Endothelial cell (in vitro differentiated cells): Measurements from ENCODE around the gene VAMP3. TPM values are rescaled to one million over a fixed set of nuclear protein-coding genes. Genes with fewer than 3 reads are reported as not detected.

ENCODE experiments used
- DNase-seq: peaks from one replicate; pipeline ENCODE4 v3.0.0; 2021; ENCODE audit warnings: low spot score
- H3K27ac Mint-ChIP-seq: one replicate; pipeline ENCODE4 v1.8.0; 2021; ENCODE audit warnings: mixed read lengths, inconsistent platforms; ENCODE audit not compliant: unreplicated experiment
- H3K27me3 Mint-ChIP-seq: one replicate; pipeline ENCODE4 v1.8.0; 2021; ENCODE audit warnings: mild to moderate bottlenecking, moderate library complexity, mixed read lengths, inconsistent platforms; ENCODE audit not compliant: unreplicated experiment
- H3K36me3 Mint-ChIP-seq: one replicate; pipeline ENCODE4 v1.8.0; 2021; ENCODE audit warnings: mild to moderate bottlenecking, low read depth, mixed read lengths, inconsistent platforms; ENCODE audit not compliant: unreplicated experiment
- H3K4me1 Mint-ChIP-seq: one replicate; pipeline ENCODE4 v1.8.0; 2021; ENCODE audit warnings: mild to moderate bottlenecking, mixed read lengths, inconsistent platforms; ENCODE audit not compliant: unreplicated experiment
- H3K4me3 Mint-ChIP-seq: one replicate; pipeline ENCODE4 v1.8.0; 2021; ENCODE audit warnings: mild to moderate bottlenecking, mixed read lengths, inconsistent platforms; ENCODE audit not compliant: unreplicated experiment
- H3K9me3 Mint-ChIP-seq: one replicate; pipeline ENCODE4 v1.8.0; 2021; ENCODE audit warnings: mixed read lengths, inconsistent platforms; ENCODE audit not compliant: unreplicated experiment
- total RNA-seq: library from RNA; stranded (reverse); fragmentation: NEBNext Ultra II Directional; extraction: Animal tissue kit (Norgen Biotek cat#: 25700); gene quantifications from one replicate; pipeline ENCODE4 v1.2.1, GENCODE V29; 2021; ENCODE audit not compliant: unreplicated experiment
- TF ChIP-seq, protein P1 (sequence below): fragments of 200-600 bp; sonication (generic); IDR thresholded peaks from one replicate; pipeline ENCODE4 v1.5.0; 2021; ENCODE audit warnings: antibody characterized with exemption; ENCODE audit not compliant: unreplicated experiment

VAMP3 gene
- total RNA-seq, 1 donor from 2014 or later, result 91.0 TPM

DNA sequence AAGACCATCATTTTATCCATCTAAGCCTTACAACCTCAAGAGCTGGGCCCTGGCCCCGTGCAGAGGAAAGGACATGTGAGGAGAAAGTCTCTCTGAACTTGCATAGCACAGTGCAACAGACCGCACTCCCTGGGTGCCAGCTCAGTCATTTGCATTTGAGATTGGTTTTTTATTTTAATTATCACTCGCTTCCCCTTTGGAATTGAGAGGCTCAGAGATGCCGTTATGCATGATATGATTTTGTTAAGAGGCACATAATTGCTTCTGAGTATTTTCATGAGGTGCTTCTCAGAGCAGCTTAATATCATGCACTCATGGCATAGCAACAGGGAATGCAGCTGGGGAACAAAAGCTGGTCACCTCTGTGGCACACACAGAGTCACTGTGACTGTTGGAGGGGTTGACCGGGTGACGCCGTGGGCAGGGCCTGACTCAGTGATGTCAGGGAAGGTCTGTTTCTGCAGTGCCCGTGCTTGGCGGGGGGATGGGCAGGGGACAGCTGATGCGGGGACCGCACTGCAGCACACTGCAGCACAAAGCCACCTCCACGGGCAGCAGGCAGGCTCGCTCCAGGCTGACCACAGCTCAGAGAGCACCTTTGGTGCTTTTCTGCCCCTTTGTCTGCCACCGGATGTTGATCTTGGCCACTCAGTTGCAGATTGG, 43.2 kb upstream of the VAMP3 start:
- H3K36me3 Mint-ChIP-seq, result no peaks in the 10 kb centered on the region
- H3K4me3 Mint-ChIP-seq, result no peak overlapping the region
- no peak for DNase-seq
- TF ChIP-seq, protein P1, sequence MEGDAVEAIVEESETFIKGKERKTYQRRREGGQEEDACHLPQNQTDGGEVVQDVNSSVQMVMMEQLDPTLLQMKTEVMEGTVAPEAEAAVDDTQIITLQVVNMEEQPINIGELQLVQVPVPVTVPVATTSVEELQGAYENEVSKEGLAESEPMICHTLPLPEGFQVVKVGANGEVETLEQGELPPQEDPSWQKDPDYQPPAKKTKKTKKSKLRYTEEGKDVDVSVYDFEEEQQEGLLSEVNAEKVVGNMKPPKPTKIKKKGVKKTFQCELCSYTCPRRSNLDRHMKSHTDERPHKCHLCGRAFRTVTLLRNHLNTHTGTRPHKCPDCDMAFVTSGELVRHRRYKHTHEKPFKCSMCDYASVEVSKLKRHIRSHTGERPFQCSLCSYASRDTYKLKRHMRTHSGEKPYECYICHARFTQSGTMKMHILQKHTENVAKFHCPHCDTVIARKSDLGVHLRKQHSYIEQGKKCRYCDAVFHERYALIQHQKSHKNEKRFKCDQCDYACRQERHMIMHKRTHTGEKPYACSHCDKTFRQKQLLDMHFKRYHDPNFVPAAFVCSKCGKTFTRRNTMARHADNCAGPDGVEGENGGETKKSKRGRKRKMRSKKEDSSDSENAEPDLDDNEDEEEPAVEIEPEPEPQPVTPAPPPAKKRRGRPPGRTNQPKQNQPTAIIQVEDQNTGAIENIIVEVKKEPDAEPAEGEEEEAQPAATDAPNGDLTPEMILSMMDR, result no peak
- H3K9me3 Mint-ChIP-seq, result no peaks in the 10 kb centered on the region
- H3K27me3 Mint-ChIP-seq, result no peaks in the 10 kb centered on the region
- peaks cover 2% of the 10 kb centered on the region for H3K4me1 Mint-ChIP-seq
- H3K27ac Mint-ChIP-seq, result no peak overlapping the region

DNA sequence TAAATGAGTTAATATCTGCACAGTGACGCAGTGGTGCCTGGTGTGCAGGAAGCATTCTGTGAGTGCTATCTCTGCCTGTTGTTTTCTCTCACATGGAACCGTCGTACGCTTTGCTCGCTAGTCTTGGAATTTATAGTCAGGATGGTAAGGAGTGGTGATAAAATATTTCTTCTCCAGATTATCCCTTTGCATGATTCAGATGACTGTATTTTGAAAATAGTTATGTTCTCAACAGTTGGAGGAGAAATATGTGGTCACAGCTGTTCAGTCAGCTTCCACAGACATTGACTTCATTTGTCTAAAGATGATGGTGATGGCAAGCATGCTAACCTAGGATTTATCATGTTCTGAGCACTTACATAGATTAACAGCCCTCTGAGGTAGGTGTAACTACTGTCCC, 41.3 kb upstream of the VAMP3 start:
- no peaks in the 10 kb centered on the region for H3K36me3 Mint-ChIP-seq
- H3K27ac Mint-ChIP-seq, result no peak overlapping the region
- H3K4me3 Mint-ChIP-seq, result no peak overlapping the region
- no peak for DNase-seq
- H3K4me1 Mint-ChIP-seq, result no peaks in the 10 kb centered on the region
- H3K9me3 Mint-ChIP-seq, result no peaks in the 10 kb centered on the region
- TF ChIP-seq, protein P1, result no peak
- no peaks in the 10 kb centered on the region for H3K27me3 Mint-ChIP-seq

DNA sequence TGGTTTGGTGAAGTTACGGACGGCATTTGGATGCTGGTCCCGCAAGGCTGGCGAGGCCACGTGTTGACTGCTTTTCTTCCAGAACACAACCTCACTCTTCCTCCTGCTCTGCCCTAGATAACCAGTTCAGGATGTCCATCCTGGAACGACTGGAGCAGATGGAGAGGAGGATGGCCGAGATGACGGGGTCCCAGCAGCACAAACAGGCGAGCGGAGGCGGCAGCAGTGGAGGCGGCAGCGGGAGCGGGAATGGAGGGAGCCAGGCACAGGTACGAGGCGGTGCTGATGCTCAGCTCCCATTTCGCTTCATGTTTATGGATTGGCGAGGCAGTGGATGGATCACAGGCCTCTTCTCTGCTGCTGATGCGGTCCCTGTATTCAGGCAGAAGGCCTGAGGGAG, 38.8 kb upstream of the VAMP3 start:
- no peaks in the 10 kb centered on the region for H3K36me3 Mint-ChIP-seq
- no peaks in the 10 kb centered on the region for H3K9me3 Mint-ChIP-seq
- TF ChIP-seq, protein P1, result no peak
- H3K4me3 Mint-ChIP-seq, result no peak overlapping the region
- no peaks in the 10 kb centered on the region for H3K27me3 Mint-ChIP-seq
- no peak overlapping the region for H3K27ac Mint-ChIP-seq
- DNase-seq, result no peak
- H3K4me1 Mint-ChIP-seq, result no peaks in the 10 kb centered on the region

DNA sequence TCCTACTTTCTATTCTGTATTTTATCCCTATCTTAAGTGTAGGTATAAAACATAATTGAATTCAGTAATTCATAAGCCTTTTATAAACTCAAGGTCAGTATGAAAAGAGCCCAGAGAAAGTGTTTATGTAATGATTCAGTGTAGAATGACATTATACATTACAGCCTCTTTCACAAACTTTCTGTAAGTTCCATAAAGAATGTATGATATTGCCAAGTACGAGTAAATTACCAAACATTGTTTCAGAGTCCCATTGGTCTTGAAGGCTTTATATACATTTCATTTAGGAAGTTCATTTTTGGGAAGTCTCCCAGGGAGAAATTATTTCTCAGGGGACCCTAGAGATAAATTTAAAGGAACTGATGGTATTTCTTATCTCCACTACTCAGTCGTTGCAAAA, 37.8 kb upstream of the VAMP3 start:
- Mint-ChIP-seq H3K4me1 (no peaks in the 10 kb centered on the region), H3K27me3 (no peaks in the 10 kb centered on the region), H3K36me3 (peaks cover 6% of the 10 kb centered on the region), H3K4me3 (no peak overlapping the region), H3K27ac (no peak overlapping the region), H3K9me3 (no peaks in the 10 kb centered on the region)
- TF ChIP-seq, protein P1, result no peak
- DNase-seq, result no peak

DNA sequence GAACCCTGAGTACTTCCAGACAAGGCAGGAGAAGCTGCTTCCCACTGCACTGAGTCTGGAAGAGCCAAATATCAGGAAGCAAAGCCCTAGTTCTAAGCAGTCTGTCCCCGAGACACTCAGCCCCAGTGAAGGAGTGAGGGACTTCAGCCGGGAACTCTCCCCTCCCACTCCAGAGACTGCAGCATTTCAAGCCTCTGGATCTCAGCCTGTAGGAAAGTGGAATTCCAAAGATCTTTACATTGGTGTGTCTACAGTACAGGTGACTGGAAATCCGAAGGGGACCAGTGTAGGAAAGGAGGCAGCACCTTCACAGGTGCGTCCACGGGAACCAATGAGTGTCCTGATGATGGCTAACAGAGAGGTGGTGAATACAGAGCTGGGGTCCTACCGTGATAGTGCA, 33.1 kb upstream of the VAMP3 start:
- Mint-ChIP-seq H3K36me3 (peaks cover 17% of the 10 kb centered on the region), H3K4me3 (no peak overlapping the region), H3K4me1 (no peaks in the 10 kb centered on the region), H3K27me3 (no peaks in the 10 kb centered on the region), H3K27ac (no peak overlapping the region), H3K9me3 (no peaks in the 10 kb centered on the region)
- DNase-seq, result no peak
- TF ChIP-seq, protein P1, result no peak
